PC-9 (cell line): ENCODE measurements around the gene NXN.

Experiments used
- EZH2 ChIP-seq: fragments of 200-600 bp; sonication (generic); IDR thresholded peaks from 2 replicates; pipeline ENCODE4 v1.8.0; 2017; ENCODE audit warnings: antibody characterized with exemption, low read depth
- TF ChIP-seq, protein P1 (sequence below): fragments of 200-600 bp; sonication (generic); conservative IDR thresholded peaks from 2 replicates; pipeline ENCODE4 v1.6.1; 2017; ENCODE audit warnings: mixed run types, antibody characterized with exemption, mild to moderate bottlenecking, moderate library complexity

DNA sequence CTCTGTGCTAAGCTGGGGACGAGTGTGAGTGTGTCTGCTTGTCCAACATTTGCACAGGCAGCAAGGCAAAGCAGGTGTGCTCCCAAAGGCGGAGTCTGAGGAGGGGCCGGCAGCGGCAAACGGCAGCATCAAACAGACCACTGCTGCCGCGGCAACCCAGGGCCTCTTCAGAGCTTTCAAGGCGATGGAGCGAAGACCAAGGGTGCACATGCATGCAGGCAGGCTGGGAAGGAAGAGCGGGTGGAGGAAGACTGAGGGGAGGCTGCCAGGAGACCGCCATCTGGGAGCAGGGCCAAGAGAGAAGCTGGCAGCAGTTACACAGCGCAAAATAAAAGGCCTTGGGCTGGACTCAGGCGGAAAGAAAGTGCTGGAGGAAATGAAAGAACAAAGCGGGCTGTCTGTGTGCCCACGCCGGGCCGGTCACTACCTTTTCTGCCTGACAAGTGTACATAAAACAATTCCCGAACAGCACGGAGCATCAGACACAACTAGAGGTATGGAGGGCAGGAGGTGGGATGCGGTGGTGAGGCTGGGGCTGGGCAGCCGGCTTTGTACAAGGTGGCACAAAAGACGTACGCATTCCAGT is 25.9 kb upstream of the NXN start:
- TF ChIP-seq, protein P1, sequence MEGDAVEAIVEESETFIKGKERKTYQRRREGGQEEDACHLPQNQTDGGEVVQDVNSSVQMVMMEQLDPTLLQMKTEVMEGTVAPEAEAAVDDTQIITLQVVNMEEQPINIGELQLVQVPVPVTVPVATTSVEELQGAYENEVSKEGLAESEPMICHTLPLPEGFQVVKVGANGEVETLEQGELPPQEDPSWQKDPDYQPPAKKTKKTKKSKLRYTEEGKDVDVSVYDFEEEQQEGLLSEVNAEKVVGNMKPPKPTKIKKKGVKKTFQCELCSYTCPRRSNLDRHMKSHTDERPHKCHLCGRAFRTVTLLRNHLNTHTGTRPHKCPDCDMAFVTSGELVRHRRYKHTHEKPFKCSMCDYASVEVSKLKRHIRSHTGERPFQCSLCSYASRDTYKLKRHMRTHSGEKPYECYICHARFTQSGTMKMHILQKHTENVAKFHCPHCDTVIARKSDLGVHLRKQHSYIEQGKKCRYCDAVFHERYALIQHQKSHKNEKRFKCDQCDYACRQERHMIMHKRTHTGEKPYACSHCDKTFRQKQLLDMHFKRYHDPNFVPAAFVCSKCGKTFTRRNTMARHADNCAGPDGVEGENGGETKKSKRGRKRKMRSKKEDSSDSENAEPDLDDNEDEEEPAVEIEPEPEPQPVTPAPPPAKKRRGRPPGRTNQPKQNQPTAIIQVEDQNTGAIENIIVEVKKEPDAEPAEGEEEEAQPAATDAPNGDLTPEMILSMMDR, result no peak
- no peak for TF ChIP-seq EZH2
